CD4-positive, alpha-beta T cell treated with Interferon gamma for 1 hour (primary cell): ENCODE data around the gene RASA3.

ENCODE experiments used
- DNase-seq: peaks from one replicate; pipeline ENCODE4 v3.0.0-alpha.2; 2020

The RASA3 gene

GRCh38 chr13:114063545-114064449 lies 68.6 kb downstream of the RASA3 start:
- DNase-seq: peak; percentile 56

DNA sequence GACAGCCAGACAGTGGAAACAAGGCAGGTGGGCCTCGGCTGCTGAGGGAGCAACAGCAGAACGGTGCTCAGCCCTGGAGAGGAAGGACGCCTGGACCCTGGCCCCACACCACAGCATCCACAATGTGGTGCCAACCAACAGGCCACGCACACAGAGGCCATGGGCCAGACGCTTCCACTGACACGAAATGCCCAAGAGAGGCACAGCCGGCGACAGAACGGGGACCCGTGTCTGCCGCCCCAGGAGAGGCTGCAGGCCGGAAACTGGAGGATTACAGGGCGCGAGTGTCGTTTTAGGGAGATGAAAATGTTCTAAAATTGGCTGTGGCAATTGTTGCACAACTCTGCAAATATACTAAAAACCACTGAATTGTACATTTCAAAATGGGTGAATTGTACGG lies 69.7 kb downstream of the RASA3 start:
- no peak for DNase-seq

DNA sequence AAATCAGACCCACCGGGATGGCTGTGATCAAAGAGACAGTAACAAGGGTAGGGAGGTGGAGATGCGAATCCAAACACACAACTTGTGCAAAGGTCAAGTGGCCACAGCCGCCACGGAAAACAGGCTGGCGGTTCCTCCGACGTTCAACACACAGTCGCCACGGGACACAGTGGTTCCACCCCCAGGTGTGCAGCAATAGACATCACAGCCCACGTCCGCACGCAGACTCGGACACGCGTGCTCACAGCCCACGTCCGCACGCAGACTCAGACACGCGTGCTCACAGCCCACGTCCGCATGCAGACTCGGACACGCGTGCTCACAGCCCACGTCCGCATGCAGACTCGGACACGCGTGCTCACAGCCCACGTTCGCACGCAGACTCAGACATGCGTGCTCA lies 70.1 kb downstream of the RASA3 start:
- DNase-seq: no peak

GRCh38 chr13:114061744-114062143 lies 70.7 kb downstream of the RASA3 start:
- DNase-seq: no peak

DNA sequence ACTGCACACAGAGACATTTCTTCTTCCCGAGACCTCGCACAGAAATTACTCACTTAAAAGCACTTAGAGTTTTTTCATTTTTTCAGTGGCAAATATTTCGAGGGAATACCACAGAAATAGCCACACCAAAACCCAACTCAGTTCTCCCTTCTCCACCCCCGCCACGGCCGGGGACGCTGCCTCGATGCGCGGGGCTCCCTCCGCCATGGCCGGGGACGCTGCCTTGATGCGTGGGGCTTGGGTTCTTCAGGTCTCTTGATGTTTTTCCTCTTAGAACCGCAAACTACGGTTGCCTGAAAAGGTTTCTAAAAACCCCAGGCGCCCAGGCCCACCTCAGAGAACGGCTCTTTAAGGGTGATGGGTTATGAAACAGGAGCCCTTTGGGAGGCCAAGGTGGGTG lies 71.4 kb downstream of the RASA3 start:
- DNase-seq: no peak

DNA sequence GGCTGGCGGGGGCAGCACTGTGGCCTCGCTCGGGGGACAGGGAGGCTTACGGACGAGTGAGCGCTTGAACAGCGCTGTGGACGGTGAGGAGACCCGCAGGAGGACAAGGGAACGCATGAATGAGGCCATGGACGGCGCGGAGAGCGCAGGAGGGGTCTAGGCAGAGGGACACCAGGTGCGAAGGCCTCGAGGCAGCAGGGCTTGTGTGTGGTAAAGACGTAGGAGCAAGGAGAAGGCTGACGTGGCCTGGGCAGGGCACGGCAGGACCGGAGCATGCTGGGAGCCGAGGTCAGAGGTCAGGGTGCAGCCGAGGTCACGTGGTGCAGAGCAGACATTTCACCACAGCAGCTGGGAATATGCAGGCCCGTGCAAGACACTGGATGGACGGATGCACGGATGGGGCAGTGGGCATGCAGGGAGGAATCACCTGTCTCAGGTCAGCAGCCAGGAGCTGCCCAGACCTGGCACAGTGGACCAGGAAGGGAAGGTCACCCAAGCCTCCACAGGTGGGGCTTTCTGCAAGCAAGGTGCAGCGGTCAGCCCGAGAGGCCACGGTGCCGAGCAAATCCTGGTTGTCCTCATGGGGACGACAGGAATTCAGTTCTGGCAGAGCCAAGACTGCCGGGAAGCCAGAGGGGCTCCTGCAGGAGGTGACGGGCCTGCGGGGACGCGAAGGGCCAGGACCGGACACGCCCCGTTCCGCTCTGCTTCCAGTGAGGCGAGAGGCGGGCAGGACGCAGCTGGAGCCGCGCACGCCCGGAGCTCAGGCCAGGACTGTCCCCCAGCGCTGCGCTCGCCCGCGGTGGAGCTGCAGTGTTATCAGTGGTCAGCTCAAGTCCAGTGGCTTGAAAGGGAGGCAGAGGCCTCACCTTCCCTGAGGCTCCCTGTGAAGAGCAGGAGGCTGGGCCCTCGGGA lies 72.2 kb downstream of the RASA3 start:
- no peak for DNase-seq

- DNase-seq: no peak
Observed at GRCh38 chr13:114059428-114059827, 73.0 kb downstream of the RASA3 start.

- no peak for DNase-seq
Observed at GRCh38 chr13:114058051-114058867, 74.2 kb downstream of the RASA3 start.

DNA sequence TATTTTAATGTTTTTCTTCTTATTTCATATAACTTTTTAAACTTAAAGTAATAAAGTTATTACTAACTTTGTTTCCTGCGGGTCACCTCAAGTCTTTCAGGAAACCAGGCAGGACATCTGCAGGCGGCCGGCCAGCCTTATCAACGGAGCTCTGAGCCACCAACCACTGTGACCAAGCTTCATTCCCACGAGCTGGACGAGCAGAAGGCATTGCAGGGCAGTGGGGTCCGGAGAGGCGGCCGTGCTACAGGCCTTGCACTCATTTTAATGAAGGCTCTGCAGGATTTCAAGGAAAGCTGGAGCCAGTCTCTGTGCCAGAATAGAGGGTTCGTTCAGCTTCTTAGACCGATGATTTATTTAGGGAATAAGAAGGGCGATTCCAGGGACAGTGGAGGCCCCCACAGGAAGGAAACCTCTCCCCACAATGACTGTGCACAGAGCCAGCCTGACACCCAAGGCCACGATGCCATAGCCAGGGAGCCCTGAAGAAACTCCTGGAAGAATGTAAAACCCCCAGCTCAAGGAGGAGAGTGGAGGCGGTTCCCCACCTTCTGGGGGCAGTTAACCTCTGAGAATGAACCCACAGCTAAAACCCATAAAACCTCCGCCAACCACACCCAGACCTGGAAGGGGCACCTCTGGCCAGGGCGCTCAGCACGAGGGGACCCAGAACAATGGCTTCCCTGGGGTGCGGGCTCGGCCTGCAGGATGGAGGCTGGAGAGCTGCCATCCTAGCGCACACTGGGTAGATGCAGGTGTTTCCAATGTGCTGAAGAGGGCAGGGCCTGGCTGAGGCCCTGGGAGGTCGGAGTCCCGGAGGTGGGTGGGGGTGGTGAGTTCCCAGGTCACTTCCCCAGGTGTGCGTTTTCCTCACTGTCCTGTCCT lies 75.0 kb downstream of the RASA3 start:
- no peak for DNase-seq

GRCh38 chr13:114056205-114057013 lies 76.0 kb downstream of the RASA3 start:
- DNase-seq: no peak

GRCh38 chr13:114055766-114056165 lies 76.7 kb downstream of the RASA3 start:
- DNase-seq: no peak

GRCh38 chr13:114054830-114055439 lies 77.5 kb downstream of the RASA3 start:
- no peak for DNase-seq

DNA sequence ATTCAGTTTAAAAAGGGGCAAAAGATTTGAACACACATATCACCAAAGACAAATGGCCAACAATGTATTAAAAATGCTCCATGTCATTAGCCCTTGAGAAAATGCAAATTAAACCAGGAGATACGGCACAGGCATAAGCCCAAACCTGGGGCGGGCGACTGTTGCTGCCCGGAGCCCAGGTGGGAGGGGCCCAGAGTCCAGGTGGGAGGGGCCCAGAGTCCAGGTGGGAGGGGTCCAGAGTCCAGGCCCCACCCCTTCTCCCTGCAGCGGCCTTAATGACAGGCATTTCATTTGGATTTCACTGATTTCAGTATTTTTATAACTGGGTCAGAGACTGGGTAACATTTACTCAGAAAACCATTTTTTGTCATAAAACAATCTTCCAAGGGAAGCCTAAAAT lies 78.2 kb downstream of the RASA3 start:
- DNase-seq: no peak

GRCh38 chr13:114053026-114053425 lies 79.4 kb downstream of the RASA3 start:
- DNase-seq: no peak

DNA sequence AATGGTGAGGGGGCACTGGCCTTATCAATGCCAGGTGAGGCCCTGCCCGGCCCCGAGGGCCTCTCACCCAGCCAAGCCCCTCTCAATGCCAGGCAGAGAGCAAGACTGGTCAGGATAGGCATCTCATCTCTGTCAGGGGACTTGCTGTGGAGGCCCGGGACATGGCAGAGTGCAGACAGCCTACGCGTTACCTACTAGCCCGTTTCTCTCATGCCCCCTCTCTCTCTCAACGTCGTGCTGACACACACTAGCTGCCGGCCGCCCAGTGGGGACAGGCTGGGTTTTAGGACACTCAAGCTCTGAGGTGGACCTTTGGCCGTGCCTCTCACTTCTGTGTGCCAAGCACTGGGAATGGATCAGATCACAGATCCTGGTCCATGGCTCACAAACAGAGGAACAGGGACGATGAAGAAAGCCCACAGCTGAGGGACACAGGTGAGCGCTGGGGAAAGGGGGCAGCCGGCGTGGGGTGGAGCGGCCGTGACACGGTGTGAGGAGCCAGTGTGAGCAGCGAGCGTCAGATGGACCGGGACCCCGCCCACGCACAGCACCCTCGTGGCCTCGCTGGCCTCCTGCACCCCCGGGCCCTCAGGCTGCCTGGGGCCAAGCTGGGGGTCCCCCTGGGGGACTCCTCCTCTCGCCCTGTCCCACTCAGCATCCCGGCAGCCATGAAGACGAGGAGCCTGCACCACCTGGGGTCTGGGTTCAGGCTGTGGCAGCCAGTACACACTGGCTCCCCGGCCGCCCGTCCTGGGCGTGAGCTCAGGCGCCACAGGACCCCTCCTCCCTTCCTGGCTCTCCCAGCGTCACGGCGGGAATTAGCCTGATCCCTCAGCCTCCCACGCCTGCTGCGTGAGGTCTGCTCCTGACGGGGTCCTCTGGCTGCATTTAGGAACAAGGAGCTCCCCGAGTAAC lies 81.6 kb downstream of the RASA3 start:
- DNase-seq: no peak

- DNase-seq: no peak
Observed at GRCh38 chr13:114049626-114050101, 82.8 kb downstream of the RASA3 start.

DNA sequence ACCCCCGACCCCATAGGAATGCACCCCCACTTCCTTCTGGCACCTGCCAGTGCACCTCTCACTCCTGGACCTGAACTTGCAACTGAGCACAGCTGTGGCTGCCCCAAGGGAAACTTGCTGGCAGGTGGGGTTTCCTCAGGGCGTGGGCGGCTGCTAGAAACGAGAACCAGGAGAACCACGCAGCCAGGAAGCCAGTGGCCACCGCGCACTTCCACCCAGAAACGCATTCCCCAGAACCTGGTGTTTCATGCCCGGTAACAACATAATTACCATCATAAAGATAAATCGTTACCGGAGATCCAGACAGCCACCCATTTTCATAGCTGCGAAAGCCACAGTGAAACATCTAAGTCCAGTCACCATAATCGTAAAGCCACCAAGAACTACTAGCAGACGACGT lies 83.4 kb downstream of the RASA3 start:
- DNase-seq: peak; percentile 59

DNA sequence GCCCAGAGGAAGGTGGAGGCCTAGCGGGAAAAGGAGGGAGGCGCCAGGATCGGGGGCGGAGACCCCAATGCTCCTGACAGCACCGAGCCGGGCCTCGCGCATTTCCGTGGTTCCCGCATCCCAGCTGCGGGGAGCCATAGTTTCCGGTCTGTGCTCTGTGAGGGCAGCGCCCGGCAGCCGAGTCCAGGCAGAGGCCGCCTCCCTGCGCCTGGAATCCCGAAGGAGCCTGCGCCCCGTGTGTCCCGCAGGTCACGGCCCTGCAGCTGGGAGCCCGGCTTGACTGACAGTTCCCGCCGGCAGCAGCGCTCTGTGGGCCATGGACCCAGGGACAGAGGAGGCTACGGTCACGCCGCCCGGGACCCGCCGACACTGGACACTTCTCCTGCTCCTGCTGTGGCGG lies 84.0 kb downstream of the RASA3 start:
- DNase-seq: no peak

DNA sequence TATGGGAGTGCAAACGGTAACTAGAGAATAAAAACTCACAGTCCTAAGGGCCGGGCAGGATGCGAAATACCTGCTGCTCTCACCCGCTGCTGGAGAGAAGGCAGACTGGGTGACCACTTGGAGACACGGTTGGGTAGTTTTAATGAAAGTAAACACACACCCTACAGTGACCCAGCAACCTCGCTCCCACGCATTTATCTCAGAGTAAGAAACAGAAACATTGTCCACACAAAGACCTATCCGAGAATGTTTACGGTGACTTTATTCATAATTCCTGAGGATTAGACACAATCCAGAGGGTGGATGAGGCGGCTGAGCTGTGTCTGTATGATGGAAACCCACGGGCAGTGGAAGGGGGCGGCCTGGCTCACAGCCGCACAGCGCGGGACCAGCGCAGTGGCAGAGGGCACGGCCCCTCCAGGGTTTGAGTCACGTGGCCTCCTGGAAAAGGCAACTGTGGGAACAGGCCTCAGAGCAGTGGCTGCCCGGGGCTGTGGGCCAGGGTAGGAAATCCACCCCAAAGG lies 85.0 kb downstream of the RASA3 start:
- DNase-seq: no peak
